K562 (cell line): Measurements from ENCODE around the gene GPSM3. TPM values are rescaled to one million over a fixed set of nuclear protein-coding genes. Genes with fewer than 3 reads are reported as not detected.

ENCODE experiments used
- ATF1 ChIP-seq, 2 experiments: fragments of 450-650 bp in 1 of 2; IDR thresholded peaks; 2 replicates each; pipeline ENCODE4 v1.6.1; 2016; ENCODE audit warnings: missing compliant biosample characterization in 1 of 2, missing genetic modification characterization in 1 of 2
- CBX8 ChIP-seq: fragments of 200-600 bp; sonication (generic); IDR thresholded peaks from 2 replicates; pipeline ENCODE4 v1.6.1; 2012; ENCODE audit warnings: borderline replicate concordance, mixed run types, low read depth, mild to moderate bottlenecking, moderate library complexity, mixed read lengths, low read length, control low read depth, inconsistent platforms; ENCODE audit not compliant: poor library complexity, severe bottlenecking; ENCODE audit errors: extremely low read depth
- ESRRB ChIP-seq: fragments of 250-450 bp; sonication (Bioruptor Pico); IDR thresholded peaks from 2 replicates; pipeline ENCODE4 v1.5.0; 2020; ENCODE audit warnings: mild to moderate bottlenecking, moderate library complexity, borderline replicate concordance
- FOS ChIP-seq: IDR thresholded peaks from 3 replicates; pipeline ENCODE4 v1.6.1; 2011; ENCODE audit not compliant: insufficient read length; ENCODE audit errors: extremely low read depth
- NELFE ChIP-seq: IDR thresholded peaks from 2 replicates; pipeline ENCODE4 v1.6.1; 2011; ENCODE audit warnings: mild to moderate bottlenecking; ENCODE audit not compliant: insufficient read depth, insufficient read length
- PHB2 ChIP-seq: fragments of 450-650 bp; IDR thresholded peaks from 2 replicates; pipeline ENCODE4 v1.6.1; 2017; ENCODE audit warnings: low read depth
- POLR3G ChIP-seq: IDR thresholded peaks from 2 replicates; pipeline ENCODE4 v1.6.1; 2011; ENCODE audit not compliant: insufficient read length, insufficient replicate concordance; ENCODE audit errors: extremely low read depth
- RBFOX2 ChIP-seq: fragments of 200-400 bp; formaldehyde crosslinking; IDR thresholded peaks from 2 replicates; pipeline ENCODE4 v1.6.1; 2017; ENCODE audit warnings: low read depth, mild to moderate bottlenecking, low read length, moderate library complexity
- RBM25 ChIP-seq: fragments of 200-400 bp; formaldehyde crosslinking; IDR thresholded peaks from 2 replicates; pipeline ENCODE4 v1.6.1; 2018; ENCODE audit warnings: low read length, low read depth, moderate library complexity; ENCODE audit not compliant: severe bottlenecking
- SIN3B ChIP-seq: fragments of 450-650 bp; IDR thresholded peaks from 2 replicates; pipeline ENCODE4 v1.6.1; 2017; ENCODE audit warnings: low read depth, mild to moderate bottlenecking, moderate library complexity
- polyA plus RNA-seq, 8 experiments: library from polyadenylated mRNA; depleted of rRNA in 4 of 8; stranded (reverse) in 5 of 8; unstranded in 3 of 8; fragments of >200 nt; fragmentation: Nextera tagmentation in 2 of 8; fragmentation: Illumina TruSeq in 1 of 8; extraction: Ambion mirVana in 2 of 8; extraction: Trizol in 1 of 8; gene quantifications; 2 replicates each; pipeline versions ENCODE4 v1.2.1 to v1.2.3, GENCODE V29; 2011 to 2014; ENCODE audit warnings: inconsistent platforms in 1 of 8, missing spikeins in 1 of 8
- total RNA-seq, 7 experiments: library from RNA; depleted of rRNA in 6 of 7; stranded (reverse); fragments of >200 nt in 6 of 7; fragmentation: Illumina TruSeq in 2 of 7; extraction: Trizol in 2 of 7; gene quantifications; 2 replicates each; pipeline versions ENCODE4 v1.2.1 to v1.2.3, GENCODE V29; 2011 to 2021; ENCODE audit warnings: low replicate concordance in 1 of 7
- TF ChIP-seq, protein P1 (sequence below), 2 experiments: fragments of 450-650 bp; IDR thresholded peaks; 2 replicates each; pipeline ENCODE4 v1.6.1; 2016; ENCODE audit warnings: mild to moderate bottlenecking in 2 of 2, borderline replicate concordance in 1 of 2, low read depth in 1 of 2, moderate library complexity in 1 of 2
- TF ChIP-seq, protein P2 (sequence below): fragments of 450-650 bp; IDR thresholded peaks from 2 replicates; pipeline ENCODE4 v1.7.1; 2018; ENCODE audit warnings: mild to moderate bottlenecking, low read depth; ENCODE audit not compliant: partially characterized antibody
- TF ChIP-seq, protein P3 (sequence below): fragments of 250-450 bp; sonication (Bioruptor Pico); IDR thresholded peaks from 2 replicates; pipeline ENCODE4 v1.4.0; 2020; ENCODE audit warnings: borderline replicate concordance

Gene GPSM3
- total and polyA plus RNA-seq, 9 of the 15 experiments (the other 6 are each of a cell fraction or from before 2014, with no cell fraction given) = 5.3 to 42.6 (median 24.4) TPM

DNA sequence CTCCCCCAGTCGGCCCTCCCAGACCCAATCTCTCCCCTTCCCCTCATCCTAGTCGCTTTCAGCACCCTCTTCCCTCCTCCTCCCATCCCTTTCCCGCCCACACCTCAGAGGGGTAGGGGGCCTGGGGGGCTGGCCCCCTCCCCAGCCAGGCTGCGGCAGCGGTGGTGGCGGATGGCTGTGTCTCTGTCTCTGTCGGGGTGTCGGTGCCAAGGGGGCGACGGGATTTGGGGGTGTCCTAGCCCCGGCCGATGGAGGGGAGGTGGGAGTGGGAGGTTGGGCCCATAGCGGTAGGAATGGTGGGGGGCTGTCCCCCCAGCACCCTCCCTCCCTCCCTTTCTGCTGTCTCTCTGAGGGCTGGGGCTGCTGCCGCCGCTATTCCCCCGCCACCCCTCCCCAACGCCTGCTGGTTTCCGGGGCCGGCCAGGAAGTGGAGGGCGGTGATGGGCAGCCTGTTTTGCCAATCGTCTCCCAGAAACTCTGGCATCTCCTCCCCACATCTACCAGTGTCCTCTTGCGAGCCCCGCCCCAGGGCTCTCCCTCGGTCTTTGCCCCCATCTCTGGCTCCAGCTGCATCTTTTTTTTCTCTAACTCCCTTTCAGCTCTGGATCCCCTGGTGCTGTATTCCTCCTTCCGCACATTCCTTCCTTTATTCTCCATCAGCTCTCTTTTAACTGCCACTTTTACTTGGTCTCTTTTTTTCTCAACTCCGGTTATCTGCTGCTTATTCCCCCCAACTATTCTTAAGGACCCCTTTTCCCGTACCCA is 16.6 kb downstream of the GPSM3 start, which contains the start of gene AGPAT1 (continued):
- TF ChIP-seq SIN3B = peak; percentile 20; the same call in 1 of the 2 replicates
- TF ChIP-seq, protein P1, sequence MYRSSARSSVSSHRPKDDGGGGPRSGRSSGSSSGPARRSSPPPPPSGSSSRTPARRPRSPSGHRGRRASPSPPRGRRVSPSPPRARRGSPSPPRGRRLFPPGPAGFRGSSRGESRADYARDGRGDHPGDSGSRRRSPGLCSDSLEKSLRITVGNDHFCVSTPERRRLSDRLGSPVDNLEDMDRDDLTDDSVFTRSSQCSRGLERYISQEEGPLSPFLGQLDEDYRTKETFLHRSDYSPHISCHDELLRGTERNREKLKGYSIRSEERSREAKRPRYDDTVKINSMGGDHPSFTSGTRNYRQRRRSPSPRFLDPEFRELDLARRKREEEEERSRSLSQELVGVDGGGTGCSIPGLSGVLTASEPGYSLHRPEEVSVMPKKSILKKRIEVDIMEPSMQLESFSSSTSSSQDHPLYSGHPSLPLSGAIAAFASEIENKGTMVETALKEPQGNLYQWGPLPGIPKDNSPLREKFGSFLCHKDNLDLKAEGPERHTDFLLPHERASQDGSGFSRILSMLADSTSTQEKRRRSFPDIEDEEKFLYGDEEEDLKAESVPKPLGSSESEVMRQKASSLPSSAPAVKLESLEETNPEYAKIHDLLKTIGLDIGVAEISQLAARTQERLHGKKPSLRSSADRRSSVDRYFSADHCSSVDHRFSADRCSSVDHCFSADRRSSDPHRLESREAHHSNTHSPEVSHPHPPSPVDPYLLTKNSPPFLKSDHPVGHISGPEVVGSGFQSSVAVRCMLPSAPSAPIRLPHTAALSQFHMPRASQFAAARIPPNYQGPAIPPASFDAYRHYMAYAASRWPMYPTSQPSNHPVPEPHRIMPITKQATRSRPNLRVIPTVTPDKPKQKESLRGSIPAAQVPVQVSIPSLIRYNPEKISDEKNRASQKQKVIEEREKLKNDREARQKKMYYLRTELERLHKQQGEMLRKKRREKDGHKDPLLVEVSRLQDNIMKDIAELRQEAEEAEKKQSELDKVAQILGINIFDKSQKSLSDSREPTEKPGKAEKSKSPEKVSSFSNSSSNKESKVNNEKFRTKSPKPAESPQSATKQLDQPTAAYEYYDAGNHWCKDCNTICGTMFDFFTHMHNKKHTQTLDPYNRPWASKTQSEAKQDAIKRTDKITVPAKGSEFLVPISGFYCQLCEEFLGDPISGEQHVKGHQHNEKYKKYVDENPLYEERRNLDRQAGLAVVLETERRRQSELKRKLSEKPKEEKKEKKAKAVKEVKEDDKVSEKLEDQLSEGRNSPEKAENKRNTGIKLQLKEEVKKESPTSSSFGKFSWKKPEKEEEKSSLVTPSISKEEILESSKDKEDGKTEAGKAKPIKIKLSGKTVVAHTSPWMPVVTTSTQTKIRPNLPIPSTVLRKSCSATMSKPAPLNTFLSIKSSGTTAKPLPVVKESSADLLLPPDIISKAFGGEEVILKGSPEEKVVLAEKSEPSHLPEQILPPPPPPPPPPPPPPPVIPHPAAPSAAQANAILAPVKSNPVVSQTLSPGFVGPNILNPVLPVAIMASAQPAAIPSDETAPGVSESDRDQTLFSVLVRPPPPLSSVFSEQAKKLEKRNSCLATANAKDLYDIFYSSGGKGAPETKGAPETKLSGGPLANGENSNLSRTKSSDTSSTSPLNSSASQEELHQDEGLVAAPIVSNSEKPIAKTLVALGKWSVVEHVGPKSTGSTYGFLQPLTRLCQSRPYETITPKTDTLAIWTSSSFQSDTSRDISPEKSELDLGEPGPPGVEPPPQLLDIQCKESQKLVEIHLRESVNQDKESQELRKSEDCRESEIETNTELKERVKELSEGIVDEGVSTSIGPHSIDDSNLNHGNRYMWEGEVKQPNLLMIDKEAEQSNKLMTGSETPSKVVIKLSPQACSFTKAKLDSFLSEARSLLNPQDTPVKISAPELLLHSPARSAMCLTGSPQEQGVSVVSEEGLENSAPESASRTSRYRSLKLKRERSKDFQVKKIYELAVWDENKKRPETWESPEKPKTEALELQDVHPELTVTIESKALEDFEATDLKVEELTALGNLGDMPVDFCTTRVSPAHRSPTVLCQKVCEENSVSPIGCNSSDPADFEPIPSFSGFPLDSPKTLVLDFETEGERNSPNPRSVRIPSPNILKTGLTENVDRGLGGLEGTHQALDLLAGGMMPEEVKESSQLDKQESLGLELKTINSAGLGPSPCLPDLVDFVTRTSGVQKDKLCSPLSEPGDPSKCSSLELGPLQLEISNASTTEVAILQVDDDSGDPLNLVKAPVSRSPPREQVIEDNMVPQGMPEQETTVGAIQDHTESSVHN (IDR thresholded peaks at IDR 0.05; ENCODE audit: borderline replicate concordance in 1 of 2, low read depth in 1 of 2) = peak in 1 of 2 experiments; percentile 26; a peak in 1 of 4 replicates
- TF ChIP-seq ATF1 (CRISPR knock-in tag; IDR thresholded peaks at IDR 0.05) = no peak
- peak; percentile 47 for TF ChIP-seq ATF1 (tag; IDR thresholded peaks at IDR 0.05)
- TF ChIP-seq RBM25 = no peak
- no peak for TF ChIP-seq ESRRB (CRISPR knock-in tag)
- no peak for TF ChIP-seq PHB2
- TF ChIP-seq CBX8 = no peak
- no peak for TF ChIP-seq POLR3G
- TF ChIP-seq, protein P2, sequence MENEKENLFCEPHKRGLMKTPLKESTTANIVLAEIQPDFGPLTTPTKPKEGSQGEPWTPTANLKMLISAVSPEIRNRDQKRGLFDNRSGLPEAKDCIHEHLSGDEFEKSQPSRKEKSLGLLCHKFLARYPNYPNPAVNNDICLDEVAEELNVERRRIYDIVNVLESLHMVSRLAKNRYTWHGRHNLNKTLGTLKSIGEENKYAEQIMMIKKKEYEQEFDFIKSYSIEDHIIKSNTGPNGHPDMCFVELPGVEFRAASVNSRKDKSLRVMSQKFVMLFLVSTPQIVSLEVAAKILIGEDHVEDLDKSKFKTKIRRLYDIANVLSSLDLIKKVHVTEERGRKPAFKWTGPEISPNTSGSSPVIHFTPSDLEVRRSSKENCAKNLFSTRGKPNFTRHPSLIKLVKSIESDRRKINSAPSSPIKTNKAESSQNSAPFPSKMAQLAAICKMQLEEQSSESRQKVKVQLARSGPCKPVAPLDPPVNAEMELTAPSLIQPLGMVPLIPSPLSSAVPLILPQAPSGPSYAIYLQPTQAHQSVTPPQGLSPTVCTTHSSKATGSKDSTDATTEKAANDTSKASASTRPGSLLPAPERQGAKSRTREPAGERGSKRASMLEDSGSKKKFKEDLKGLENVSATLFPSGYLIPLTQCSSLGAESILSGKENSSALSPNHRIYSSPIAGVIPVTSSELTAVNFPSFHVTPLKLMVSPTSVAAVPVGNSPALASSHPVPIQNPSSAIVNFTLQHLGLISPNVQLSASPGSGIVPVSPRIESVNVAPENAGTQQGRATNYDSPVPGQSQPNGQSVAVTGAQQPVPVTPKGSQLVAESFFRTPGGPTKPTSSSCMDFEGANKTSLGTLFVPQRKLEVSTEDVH = peak; percentile 46
- peak; percentile 76 for TF ChIP-seq FOS
- peak; percentile 77 for TF ChIP-seq RBFOX2
- TF ChIP-seq, protein P3, sequence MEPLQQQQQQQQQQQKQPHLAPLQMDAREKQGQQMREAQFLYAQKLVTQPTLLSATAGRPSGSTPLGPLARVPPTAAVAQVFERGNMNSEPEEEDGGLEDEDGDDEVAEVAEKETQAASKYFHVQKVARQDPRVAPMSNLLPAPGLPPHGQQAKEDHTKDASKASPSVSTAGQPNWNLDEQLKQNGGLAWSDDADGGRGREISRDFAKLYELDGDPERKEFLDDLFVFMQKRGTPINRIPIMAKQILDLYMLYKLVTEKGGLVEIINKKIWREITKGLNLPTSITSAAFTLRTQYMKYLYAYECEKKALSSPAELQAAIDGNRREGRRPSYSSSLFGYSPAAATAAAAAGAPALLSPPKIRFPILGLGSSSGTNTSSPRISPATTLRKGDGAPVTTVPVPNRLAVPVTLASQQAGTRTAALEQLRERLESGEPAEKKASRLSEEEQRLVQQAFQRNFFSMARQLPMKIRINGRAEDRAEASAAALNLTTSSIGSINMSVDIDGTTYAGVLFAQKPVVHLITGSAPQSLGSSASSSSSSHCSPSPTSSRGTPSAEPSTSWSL (CRISPR knock-in tag) = no peak
- no peak for TF ChIP-seq NELFE
